ENCODE results near the gene YARS1. TPM values are rescaled to one million over a fixed set of nuclear protein-coding genes. Genes with fewer than 3 reads are reported as not detected.
A peak's percentile ranks its signal among the peaks of the same experiment; 100 is the strongest.

Gene YARS1
- total and polyA plus RNA-seq, 2 of the 4 experiments (the other 2 are of a cell fraction): 100 to 166 TPM

GRCh38 chr1:32774950-32775634, 42.1 kb downstream of the YARS1 start:
- Histone ChIP-seq H3K4me3 (ENCODE audit: insufficient read depth, low read depth, low read length) (no peak overlapping the region), H2BK5ac (ENCODE audit: low read depth, low read length, poor library complexity, severe bottlenecking) (no peak overlapping the region), H3K36me3 (ENCODE audit: control insufficient read depth, insufficient read depth, low read length) (peaks cover 55% of the 10 kb centered on the region), H2AK9ac (replicated peaks; ENCODE audit: low read depth, low read length, poor library complexity) (no peak overlapping the region), H2BK120ac (ENCODE audit: low read depth, low read length) (no peak overlapping the region), H4K91ac (ENCODE audit: insufficient read depth, low read depth, low read length) (no peak overlapping the region), H3K27ac (ENCODE audit: insufficient read depth, low read length) (no peak overlapping the region), H4K5ac (ENCODE audit: low read depth, low read length) (no peak overlapping the region), H3K9me3 (ENCODE audit: control insufficient read depth, insufficient read depth, low read length) (no peaks in the 10 kb centered on the region), H3K4me2 (ENCODE audit: low read depth, low read length) (no peak overlapping the region), H3K23ac (ENCODE audit: low read depth, low read length) (no peak overlapping the region), H2BK15ac (ENCODE audit: low read depth, low read length) (no peak overlapping the region), H3K4me1 (ENCODE audit: control insufficient read depth, insufficient read depth, low read length) (peaks cover 4% of the 10 kb centered on the region), H3K27me3 (ENCODE audit: control insufficient read depth, insufficient read depth, low read length) (no peaks in the 10 kb centered on the region), H3K18ac (ENCODE audit: low read depth, low read length) (no peak overlapping the region), H3K14ac (replicated peaks; ENCODE audit: low read depth, low read length) (no peak overlapping the region), H3K4ac (ENCODE audit: low read depth, low read length) (no peak overlapping the region), H4K20me1 (ENCODE audit: insufficient read depth, low read length) (peaks cover 18% of the 10 kb centered on the region), H3K56ac (ENCODE audit: extremely low read depth, insufficient read depth, low read length) (no peak overlapping the region), H4K8ac (ENCODE audit: low read depth in 2 of 2, low read length in 2 of 2) (no peak overlapping the region), H3K79me1 (ENCODE audit: low read depth in 1 of 2, low read length in 2 of 2) (peaks cover 0 to 14% of the 10 kb centered on the region in 2 experiments; a peak in 2 of 4 replicates), H2BK20ac (ENCODE audit: low read depth, low read length) (no peak overlapping the region), H2AK5ac (ENCODE audit: low read depth, low read length) (no peak overlapping the region), H3K9me1 (ENCODE audit: insufficient read depth, low read length) (no peaks in the 10 kb centered on the region; the same call in 1 of the 2 replicates), H2AFZ (replicated peaks; ENCODE audit: low read length, poor library complexity) (no peak overlapping the region), H3K9ac (ENCODE audit: low read depth, low read length) (no peak overlapping the region)
- DNase-seq (peak; percentile 61), ATAC-seq (ENCODE audit: low read depth) (no peak)
- ChIA-PET POLR2A (ENCODE audit: unreplicated experiment) (no interaction called here), CTCF (interaction anchor here (1.3 to 5.7 kb wide), 3 partner anchors 46 to 255 kb away, joined by 3 to 52 read pairs (median 3); no protein-coding TSS in a partner anchor)
- TF ChIP-seq, protein P1, sequence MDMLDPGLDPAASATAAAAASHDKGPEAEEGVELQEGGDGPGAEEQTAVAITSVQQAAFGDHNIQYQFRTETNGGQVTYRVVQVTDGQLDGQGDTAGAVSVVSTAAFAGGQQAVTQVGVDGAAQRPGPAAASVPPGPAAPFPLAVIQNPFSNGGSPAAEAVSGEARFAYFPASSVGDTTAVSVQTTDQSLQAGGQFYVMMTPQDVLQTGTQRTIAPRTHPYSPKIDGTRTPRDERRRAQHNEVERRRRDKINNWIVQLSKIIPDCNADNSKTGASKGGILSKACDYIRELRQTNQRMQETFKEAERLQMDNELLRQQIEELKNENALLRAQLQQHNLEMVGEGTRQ (IDR thresholded peaks at IDR 0.05; ENCODE audit: low read depth, low read length): no peak
- TF ChIP-seq, protein P2, sequence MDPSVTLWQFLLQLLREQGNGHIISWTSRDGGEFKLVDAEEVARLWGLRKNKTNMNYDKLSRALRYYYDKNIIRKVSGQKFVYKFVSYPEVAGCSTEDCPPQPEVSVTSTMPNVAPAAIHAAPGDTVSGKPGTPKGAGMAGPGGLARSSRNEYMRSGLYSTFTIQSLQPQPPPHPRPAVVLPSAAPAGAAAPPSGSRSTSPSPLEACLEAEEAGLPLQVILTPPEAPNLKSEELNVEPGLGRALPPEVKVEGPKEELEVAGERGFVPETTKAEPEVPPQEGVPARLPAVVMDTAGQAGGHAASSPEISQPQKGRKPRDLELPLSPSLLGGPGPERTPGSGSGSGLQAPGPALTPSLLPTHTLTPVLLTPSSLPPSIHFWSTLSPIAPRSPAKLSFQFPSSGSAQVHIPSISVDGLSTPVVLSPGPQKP (IDR thresholded peaks at IDR 0.05; ENCODE audit: borderline replicate concordance, low read depth, low read length): no peak
- TF ChIP-seq SMC3 (IDR thresholded peaks at IDR 0.05; ENCODE audit: low read depth, low read length) (no peak), RFX5 (IDR thresholded peaks at IDR 0.05; ENCODE audit: low read depth, low read length) (no peak), RAD21 (IDR thresholded peaks at IDR 0.05; ENCODE audit: low read length) (no peak), CHD1 (IDR thresholded peaks at IDR 0.05; ENCODE audit: low read depth, low read length) (no peak), MAFK (IDR thresholded peaks at IDR 0.05; ENCODE audit: low read depth, low read length) (no peak), MAZ (IDR thresholded peaks at IDR 0.05; ENCODE audit: borderline replicate concordance, low read depth, low read length) (no peak), CEBPB (IDR thresholded peaks at IDR 0.05; ENCODE audit: low read depth, low read length) (no peak), BHLHE40 (IDR thresholded peaks at IDR 0.05; ENCODE audit: low read depth, low read length) (no peak), FOS (IDR thresholded peaks at IDR 0.05; ENCODE audit: low read depth, low read length) (no peak), POLR2A (IDR thresholded peaks at IDR 0.05; ENCODE audit: low read depth, low read length) (no peak), MXI1 (IDR thresholded peaks at IDR 0.05; ENCODE audit: borderline replicate concordance, low read depth, low read length) (no peak)
- TF ChIP-seq, protein P3, sequence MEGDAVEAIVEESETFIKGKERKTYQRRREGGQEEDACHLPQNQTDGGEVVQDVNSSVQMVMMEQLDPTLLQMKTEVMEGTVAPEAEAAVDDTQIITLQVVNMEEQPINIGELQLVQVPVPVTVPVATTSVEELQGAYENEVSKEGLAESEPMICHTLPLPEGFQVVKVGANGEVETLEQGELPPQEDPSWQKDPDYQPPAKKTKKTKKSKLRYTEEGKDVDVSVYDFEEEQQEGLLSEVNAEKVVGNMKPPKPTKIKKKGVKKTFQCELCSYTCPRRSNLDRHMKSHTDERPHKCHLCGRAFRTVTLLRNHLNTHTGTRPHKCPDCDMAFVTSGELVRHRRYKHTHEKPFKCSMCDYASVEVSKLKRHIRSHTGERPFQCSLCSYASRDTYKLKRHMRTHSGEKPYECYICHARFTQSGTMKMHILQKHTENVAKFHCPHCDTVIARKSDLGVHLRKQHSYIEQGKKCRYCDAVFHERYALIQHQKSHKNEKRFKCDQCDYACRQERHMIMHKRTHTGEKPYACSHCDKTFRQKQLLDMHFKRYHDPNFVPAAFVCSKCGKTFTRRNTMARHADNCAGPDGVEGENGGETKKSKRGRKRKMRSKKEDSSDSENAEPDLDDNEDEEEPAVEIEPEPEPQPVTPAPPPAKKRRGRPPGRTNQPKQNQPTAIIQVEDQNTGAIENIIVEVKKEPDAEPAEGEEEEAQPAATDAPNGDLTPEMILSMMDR (conservative IDR thresholded peaks at IDR 0.05; ENCODE audit: low read depth, low read length): no peak
- in situ Hi-C loops (cut with MboI; ENCODE audit: low sequenced_read_pairs): no loop called here
- dilution Hi-C loops (cut with HindIII; ENCODE audit: low sequenced_read_pairs, unreplicated experiment): no loop called here
- intact Hi-C loops (cut with micrococcal nuclease): no loop called here
- no TSS peak for BruUV-seq (replicated peaks)
- WGBS, 2 experiments (ENCODE audit: extremely low coverage in 2 of 2, insufficient read length in 1 of 2): no CpG with 5 or more reads among the region's 2 CpGs
